GM21423 (cell line): ENCODE results near the gene SLC28A1.
"Not testable (repeated sequence)": the region's sequence is repeated elsewhere in the genome, so short reads cannot be mapped to it uniquely, and the experiment has no call there.

Experiments
- ATAC-seq: cut with Tn5 transposase; IDR thresholded peaks from one replicate; pipeline ENCODE4 v1.9.1; 2021; ENCODE audit warnings: mild to moderate bottlenecking, moderate library complexity; ENCODE audit not compliant: unreplicated experiment

The SLC28A1 gene

GRCh38 chr15:84961707-84962106 is 77.2 kb downstream of the SLC28A1 start:
- no peak for ATAC-seq

GRCh38 chr15:84962955-84963354 is 78.5 kb downstream of the SLC28A1 start:
- no peak for ATAC-seq

- no peak for ATAC-seq
These were observed 82.9 kb downstream of the SLC28A1 start for GRCh38 chr15:84967380-84967779.

- no peak for ATAC-seq
These were observed 83.8 kb downstream of the SLC28A1 start for GRCh38 chr15:84968301-84968700.

GRCh38 chr15:84969257-84969656 is 84.8 kb downstream of the SLC28A1 start:
- ATAC-seq: no peak

- no peak for ATAC-seq
These were observed 86.4 kb downstream of the SLC28A1 start for GRCh38 chr15:84970843-84971242.

GRCh38 chr15:84973492-84974460 is 89.3 kb downstream of the SLC28A1 start:
- ATAC-seq: no peak

- no peak for ATAC-seq
These were observed 91.4 kb downstream of the SLC28A1 start for GRCh38 chr15:84975871-84976351.

- ATAC-seq: no peak
These were observed 92.4 kb downstream of the SLC28A1 start for GRCh38 chr15:84976746-84977345.

GRCh38 chr15:84979651-84980050 is 95.2 kb downstream of the SLC28A1 start:
- ATAC-seq: no peak

GRCh38 chr15:84980196-84981053 is 96.0 kb downstream of the SLC28A1 start:
- ATAC-seq: peak; percentile 48

GRCh38 chr15:84981054-84981710 is 96.7 kb downstream of the SLC28A1 start:
- ATAC-seq: peak; percentile 61

- ATAC-seq: peak; percentile 21
These were observed 97.3 kb downstream of the SLC28A1 start, which contains the start of gene PDE8A for GRCh38 chr15:84981711-84982300. Gene PDE8A (plus strand): TSS chr15:84981856. CDS start chr15:84982163, 307 bp downstream.

GRCh38 chr15:84982301-84982920 is 97.9 kb downstream of the SLC28A1 start:
- ATAC-seq: no peak

GRCh38 chr15:84983294-84983693 is 98.8 kb downstream of the SLC28A1 start:
- ATAC-seq: no peak

GRCh38 chr15:84983711-84984110 is 99.2 kb downstream of the SLC28A1 start:
- no peak for ATAC-seq

- no peak for ATAC-seq
These were observed 100.7 kb downstream of the SLC28A1 start for GRCh38 chr15:84985158-84985557.

- ATAC-seq: not testable (repeated sequence)
These were observed 102.9 kb downstream of the SLC28A1 start for GRCh38 chr15:84987351-84987750.

GRCh38 chr15:84987949-84988624 is 103.6 kb downstream of the SLC28A1 start:
- ATAC-seq: peak; percentile 41
